KOPT-K1 (cell line): ENCODE results near the gene GNB1L.

Source experiments
- H3K27ac ChIP-seq: fragments of 200-600 bp; sonication (generic); 2 replicates; pipeline ENCODE4 v1.5.1; 2016; ENCODE audit warnings: antibody characterized with exemption, mild to moderate bottlenecking, low read depth, low read length; ENCODE audit not compliant: poor library complexity, severe bottlenecking
- H3K36me3 ChIP-seq: fragments of 200-600 bp; sonication (generic); 2 replicates; pipeline ENCODE4 v1.5.1; 2017; ENCODE audit warnings: antibody characterized with exemption, mild to moderate bottlenecking, low read length, moderate library complexity; ENCODE audit not compliant: insufficient read depth
- H3K9me3 ChIP-seq: fragments of 200-600 bp; sonication (generic); 2 replicates; pipeline ENCODE4 v1.5.1; 2017; ENCODE audit warnings: antibody characterized with exemption, low read length, mild to moderate bottlenecking; ENCODE audit not compliant: insufficient read depth, poor library complexity, severe bottlenecking

GNB1L gene

GRCh38 chr22:19745155-19746101, 109.2 kb downstream of the GNB1L start:
- H3K9me3 ChIP-seq = no peaks in the 10 kb centered on the region
- no peak overlapping the region for H3K27ac ChIP-seq
- no peaks in the 10 kb centered on the region for H3K36me3 ChIP-seq

- no peaks in the 10 kb centered on the region for H3K9me3 ChIP-seq
- H3K36me3 ChIP-seq = no peaks in the 10 kb centered on the region
- no peak overlapping the region for H3K27ac ChIP-seq
Measured at GRCh38 chr22:19744350-19745006, 110.2 kb downstream of the GNB1L start.

- H3K9me3 ChIP-seq = no peaks in the 10 kb centered on the region
- no peaks in the 10 kb centered on the region for H3K36me3 ChIP-seq
- H3K27ac ChIP-seq = no peak overlapping the region
Measured at GRCh38 chr22:19743651-19744050, 111.0 kb downstream of the GNB1L start.

GRCh38 chr22:19743081-19743480, 111.6 kb downstream of the GNB1L start:
- Histone ChIP-seq H3K27ac (no peak overlapping the region), H3K9me3 (no peaks in the 10 kb centered on the region), H3K36me3 (no peaks in the 10 kb centered on the region)

- no peaks in the 10 kb centered on the region for H3K36me3 ChIP-seq
- H3K9me3 ChIP-seq = no peaks in the 10 kb centered on the region
- H3K27ac ChIP-seq = no peak overlapping the region
Measured at GRCh38 chr22:19742160-19743066, 112.3 kb downstream of the GNB1L start.

- no peak overlapping the region for H3K27ac ChIP-seq
- H3K9me3 ChIP-seq = no peaks in the 10 kb centered on the region
- no peaks in the 10 kb centered on the region for H3K36me3 ChIP-seq
Measured at GRCh38 chr22:19741053-19741452, 113.6 kb downstream of the GNB1L start.

GRCh38 chr22:19740586-19740985, 114.1 kb downstream of the GNB1L start:
- no peaks in the 10 kb centered on the region for H3K9me3 ChIP-seq
- no peak overlapping the region for H3K27ac ChIP-seq
- no peaks in the 10 kb centered on the region for H3K36me3 ChIP-seq

GRCh38 chr22:19739911-19740449, 114.7 kb downstream of the GNB1L start:
- Histone ChIP-seq H3K27ac (no peak overlapping the region), H3K9me3 (no peaks in the 10 kb centered on the region), H3K36me3 (no peaks in the 10 kb centered on the region)

- Histone ChIP-seq H3K36me3 (no peaks in the 10 kb centered on the region), H3K9me3 (no peaks in the 10 kb centered on the region), H3K27ac (no peak overlapping the region)
Measured at GRCh38 chr22:19739448-19739895, 115.2 kb downstream of the GNB1L start.

- Histone ChIP-seq H3K36me3 (no peaks in the 10 kb centered on the region), H3K9me3 (no peaks in the 10 kb centered on the region), H3K27ac (no peak overlapping the region)
Measured at GRCh38 chr22:19738664-19739447, 115.8 kb downstream of the GNB1L start.

GRCh38 chr22:19737846-19738663, 116.6 kb downstream of the GNB1L start:
- Histone ChIP-seq H3K36me3 (no peaks in the 10 kb centered on the region), H3K9me3 (no peaks in the 10 kb centered on the region), H3K27ac (no peak overlapping the region)

- no peak overlapping the region for H3K27ac ChIP-seq
- no peaks in the 10 kb centered on the region for H3K36me3 ChIP-seq
- no peaks in the 10 kb centered on the region for H3K9me3 ChIP-seq
Measured at GRCh38 chr22:19735665-19736510, 118.8 kb downstream of the GNB1L start.
